ENCODE measurements around the gene GP1BA. TPM values are rescaled to one million over a fixed set of nuclear protein-coding genes. Genes with fewer than 3 reads are reported as not detected.

Gene GP1BA
- total and polyA plus RNA-seq, 10 of the 15 experiments (the other 5 are each of a cell fraction or from before 2014, with no cell fraction given): 0.04 to 0.67 (median 0.28) TPM; not detected in 1

GRCh38 chr17:4966844-4967538 is 34.9 kb downstream of the GP1BA start (continued):
- TF ChIP-seq CTCF (IDR thresholded peaks at IDR 0.05 in 2 of 3, conservative IDR thresholded peaks at IDR 0.05 in 1 of 3; ENCODE audit: control insufficient read depth in 2 of 3, extremely low read depth in 1 of 3, insufficient read depth in 1 of 3, low read depth in 3 of 3, low read length in 3 of 3) (no peak), MTA3 (IDR thresholded peaks at IDR 0.05; ENCODE audit: borderline replicate concordance, low read length) (no peak), CREB1 (IDR thresholded peaks at IDR 0.05; ENCODE audit: low read depth) (peak; percentile 82), RB1 (IDR thresholded peaks at IDR 0.05; ENCODE audit: borderline replicate concordance) (no peak), MYB (IDR thresholded peaks at IDR 0.05; ENCODE audit: borderline replicate concordance, low read depth, low read length) (no peak), EGR1 (IDR thresholded peaks at IDR 0.05; ENCODE audit: borderline replicate concordance in 1 of 2, low read depth in 2 of 2, low read length in 2 of 2) (no peak), IKZF1 (conservative IDR thresholded peaks at IDR 0.05) (0 out of 2 replicates have a peak, but pooled peaks have one; percentile 16), JUND (IDR thresholded peaks at IDR 0.05; ENCODE audit: low read depth, low read length) (no peak), BRCA1 (IDR thresholded peaks at IDR 0.05; ENCODE audit: low read depth, low read length) (no peak), MYC (IDR thresholded peaks at IDR 0.05; ENCODE audit: insufficient read depth, insufficient read length, insufficient replicate concordance, low read length, severe bottlenecking) (no peak), MEF2B (IDR thresholded peaks at IDR 0.05; ENCODE audit: partially characterized antibody, poor library complexity, severe bottlenecking) (no peak), NBN (IDR thresholded peaks at IDR 0.05) (no peak; the same call in 1 of the 2 replicates), ZNF217 (IDR thresholded peaks at IDR 0.05) (no peak), TBL1XR1 (IDR thresholded peaks at IDR 0.05; ENCODE audit: low read depth, low read length) (0 out of 2 replicates have a peak, but pooled peaks have one; percentile 10), CHD2 (IDR thresholded peaks at IDR 0.05; ENCODE audit: borderline replicate concordance, low read depth, low read length) (peak; percentile 98), TAF1 (IDR thresholded peaks at IDR 0.05; ENCODE audit: borderline replicate concordance, low read depth, low read length) (no peak)
- TF ChIP-seq, protein P1, sequence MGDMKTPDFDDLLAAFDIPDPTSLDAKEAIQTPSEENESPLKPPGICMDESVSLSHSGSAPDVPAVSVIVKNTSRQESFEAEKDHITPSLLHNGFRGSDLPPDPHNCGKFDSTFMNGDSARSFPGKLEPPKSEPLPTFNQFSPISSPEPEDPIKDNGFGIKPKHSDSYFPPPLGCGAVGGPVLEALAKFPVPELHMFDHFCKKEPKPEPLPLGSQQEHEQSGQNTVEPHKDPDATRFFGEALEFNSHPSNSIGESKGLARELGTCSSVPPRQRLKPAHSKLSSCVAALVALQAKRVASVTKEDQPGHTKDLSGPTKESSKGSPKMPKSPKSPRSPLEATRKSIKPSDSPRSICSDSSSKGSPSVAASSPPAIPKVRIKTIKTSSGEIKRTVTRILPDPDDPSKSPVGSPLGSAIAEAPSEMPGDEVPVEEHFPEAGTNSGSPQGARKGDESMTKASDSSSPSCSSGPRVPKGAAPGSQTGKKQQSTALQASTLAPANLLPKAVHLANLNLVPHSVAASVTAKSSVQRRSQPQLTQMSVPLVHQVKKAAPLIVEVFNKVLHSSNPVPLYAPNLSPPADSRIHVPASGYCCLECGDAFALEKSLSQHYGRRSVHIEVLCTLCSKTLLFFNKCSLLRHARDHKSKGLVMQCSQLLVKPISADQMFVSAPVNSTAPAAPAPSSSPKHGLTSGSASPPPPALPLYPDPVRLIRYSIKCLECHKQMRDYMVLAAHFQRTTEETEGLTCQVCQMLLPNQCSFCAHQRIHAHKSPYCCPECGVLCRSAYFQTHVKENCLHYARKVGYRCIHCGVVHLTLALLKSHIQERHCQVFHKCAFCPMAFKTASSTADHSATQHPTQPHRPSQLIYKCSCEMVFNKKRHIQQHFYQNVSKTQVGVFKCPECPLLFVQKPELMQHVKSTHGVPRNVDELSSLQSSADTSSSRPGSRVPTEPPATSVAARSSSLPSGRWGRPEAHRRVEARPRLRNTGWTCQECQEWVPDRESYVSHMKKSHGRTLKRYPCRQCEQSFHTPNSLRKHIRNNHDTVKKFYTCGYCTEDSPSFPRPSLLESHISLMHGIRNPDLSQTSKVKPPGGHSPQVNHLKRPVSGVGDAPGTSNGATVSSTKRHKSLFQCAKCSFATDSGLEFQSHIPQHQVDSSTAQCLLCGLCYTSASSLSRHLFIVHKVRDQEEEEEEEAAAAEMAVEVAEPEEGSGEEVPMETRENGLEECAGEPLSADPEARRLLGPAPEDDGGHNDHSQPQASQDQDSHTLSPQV (IDR thresholded peaks at IDR 0.05): no peak
- TF ChIP-seq, protein P2, sequence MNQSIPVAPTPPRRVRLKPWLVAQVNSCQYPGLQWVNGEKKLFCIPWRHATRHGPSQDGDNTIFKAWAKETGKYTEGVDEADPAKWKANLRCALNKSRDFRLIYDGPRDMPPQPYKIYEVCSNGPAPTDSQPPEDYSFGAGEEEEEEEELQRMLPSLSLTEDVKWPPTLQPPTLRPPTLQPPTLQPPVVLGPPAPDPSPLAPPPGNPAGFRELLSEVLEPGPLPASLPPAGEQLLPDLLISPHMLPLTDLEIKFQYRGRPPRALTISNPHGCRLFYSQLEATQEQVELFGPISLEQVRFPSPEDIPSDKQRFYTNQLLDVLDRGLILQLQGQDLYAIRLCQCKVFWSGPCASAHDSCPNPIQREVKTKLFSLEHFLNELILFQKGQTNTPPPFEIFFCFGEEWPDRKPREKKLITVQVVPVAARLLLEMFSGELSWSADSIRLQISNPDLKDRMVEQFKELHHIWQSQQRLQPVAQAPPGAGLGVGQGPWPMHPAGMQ (IDR thresholded peaks at IDR 0.05; ENCODE audit: borderline replicate concordance): no peak
- TF ChIP-seq, protein P3, sequence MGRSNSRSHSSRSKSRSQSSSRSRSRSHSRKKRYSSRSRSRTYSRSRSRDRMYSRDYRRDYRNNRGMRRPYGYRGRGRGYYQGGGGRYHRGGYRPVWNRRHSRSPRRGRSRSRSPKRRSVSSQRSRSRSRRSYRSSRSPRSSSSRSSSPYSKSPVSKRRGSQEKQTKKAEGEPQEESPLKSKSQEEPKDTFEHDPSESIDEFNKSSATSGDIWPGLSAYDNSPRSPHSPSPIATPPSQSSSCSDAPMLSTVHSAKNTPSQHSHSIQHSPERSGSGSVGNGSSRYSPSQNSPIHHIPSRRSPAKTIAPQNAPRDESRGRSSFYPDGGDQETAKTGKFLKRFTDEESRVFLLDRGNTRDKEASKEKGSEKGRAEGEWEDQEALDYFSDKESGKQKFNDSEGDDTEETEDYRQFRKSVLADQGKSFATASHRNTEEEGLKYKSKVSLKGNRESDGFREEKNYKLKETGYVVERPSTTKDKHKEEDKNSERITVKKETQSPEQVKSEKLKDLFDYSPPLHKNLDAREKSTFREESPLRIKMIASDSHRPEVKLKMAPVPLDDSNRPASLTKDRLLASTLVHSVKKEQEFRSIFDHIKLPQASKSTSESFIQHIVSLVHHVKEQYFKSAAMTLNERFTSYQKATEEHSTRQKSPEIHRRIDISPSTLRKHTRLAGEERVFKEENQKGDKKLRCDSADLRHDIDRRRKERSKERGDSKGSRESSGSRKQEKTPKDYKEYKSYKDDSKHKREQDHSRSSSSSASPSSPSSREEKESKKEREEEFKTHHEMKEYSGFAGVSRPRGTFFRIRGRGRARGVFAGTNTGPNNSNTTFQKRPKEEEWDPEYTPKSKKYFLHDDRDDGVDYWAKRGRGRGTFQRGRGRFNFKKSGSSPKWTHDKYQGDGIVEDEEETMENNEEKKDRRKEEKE (IDR thresholded peaks at IDR 0.05): no peak
